Activated CD8-positive, alpha-beta memory T cell treated with anti-CD3 and anti-CD28 coated beads, Interleukin-2, amount 50 U/mL, for 1 hour (primary cell): Measurements from ENCODE around the gene CAMKK1.

Experiments used
- DNase-seq: peaks from one replicate; pipeline ENCODE4 v3.0.0-alpha.2; 2020; ENCODE audit errors: extremely low read depth

Gene CAMKK1

DNA sequence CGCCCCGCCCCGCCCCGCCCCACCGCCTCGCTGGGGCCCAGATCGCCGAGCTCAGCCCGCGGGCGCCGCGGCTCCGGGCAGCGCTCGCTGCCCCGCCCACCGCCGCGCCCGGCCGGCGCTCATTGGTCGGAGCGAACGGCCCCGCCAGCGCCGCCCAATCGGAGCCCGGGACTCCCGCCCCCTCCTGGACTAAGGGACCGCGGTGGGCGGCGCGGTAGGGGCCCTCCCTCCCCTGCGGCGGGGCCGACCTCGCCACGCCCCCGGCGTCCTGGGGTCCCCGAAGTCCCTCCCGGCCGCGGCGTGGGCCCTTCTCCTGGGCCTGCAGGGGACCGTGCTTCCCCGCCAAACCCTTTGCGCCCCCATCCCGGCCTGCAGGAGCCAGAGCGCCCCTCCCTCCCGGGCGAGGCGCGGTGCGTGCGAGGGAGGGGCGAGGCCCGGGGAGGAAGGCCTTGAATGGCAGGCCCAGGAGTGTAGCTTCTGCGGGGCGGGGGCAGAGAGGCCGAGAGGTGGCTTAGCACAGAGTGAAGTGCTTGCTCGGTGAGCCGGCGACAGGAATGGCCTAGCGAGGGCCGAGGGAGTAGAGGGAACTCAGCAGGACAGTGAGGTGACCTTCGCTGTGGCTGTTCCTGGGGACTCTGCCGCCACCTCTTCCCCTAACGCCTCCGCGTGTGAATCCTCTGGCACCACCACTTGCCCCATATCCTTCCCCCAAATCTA, at the start of gene CAMKK1:
Gene CAMKK1 (minus strand): TSS at position 51 of the 717 bp plus-strand sequence. CDS start 7,366 bp downstream, outside the sequence.
- DNase-seq, result peak; percentile 56

GRCh38 chr17:3940965-3941698, 48.3 kb upstream of the CAMKK1 start:
- DNase-seq, result no peak

DNA sequence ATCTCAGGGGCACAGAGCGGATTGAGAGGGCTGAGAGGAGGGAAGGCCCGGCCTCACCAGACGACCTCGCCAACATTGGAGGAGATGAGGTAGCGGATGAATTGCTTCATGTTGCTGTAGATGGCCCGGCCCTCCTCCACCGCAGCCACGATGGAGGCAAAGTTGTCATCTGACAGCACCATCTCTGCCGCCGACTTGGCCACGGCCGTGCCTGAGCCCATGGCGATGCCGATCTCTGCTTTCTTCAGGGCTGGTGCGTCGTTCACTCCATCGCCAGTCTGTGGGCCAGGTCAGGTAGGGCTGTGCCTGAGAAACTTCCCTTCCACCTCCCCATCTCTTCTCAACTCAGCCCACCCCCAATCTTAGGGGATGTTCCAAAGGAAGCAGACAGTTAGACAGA, 44.5 kb upstream of the CAMKK1 start:
- DNase-seq, result no peak

GRCh38 chr17:3935825-3936355, 43.0 kb upstream of the CAMKK1 start:
- no peak for DNase-seq

DNA sequence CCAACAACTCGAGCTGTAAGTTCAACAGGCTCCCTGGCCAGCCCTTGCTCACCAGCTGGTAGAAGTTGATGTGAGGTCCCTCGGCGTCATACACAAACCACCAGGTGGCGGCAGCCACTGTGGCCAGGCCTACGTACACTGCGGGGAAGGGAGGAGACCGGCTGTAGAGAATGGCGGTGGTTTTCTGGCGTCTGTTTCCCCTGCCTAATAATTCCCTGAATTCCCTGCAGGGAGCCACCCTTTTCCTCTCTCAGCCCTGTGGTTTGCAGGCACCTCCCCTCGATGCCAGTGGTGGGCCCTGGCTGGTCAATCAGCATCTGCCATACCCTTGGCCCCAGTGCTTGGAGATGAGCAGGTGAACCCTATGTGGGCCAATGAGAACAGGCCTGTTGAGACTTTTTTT, 42.3 kb upstream of the CAMKK1 start:
- DNase-seq, result no peak

- no peak for DNase-seq
These were observed 36.9 kb upstream of the CAMKK1 start for GRCh38 chr17:3929764-3930163.

DNA sequence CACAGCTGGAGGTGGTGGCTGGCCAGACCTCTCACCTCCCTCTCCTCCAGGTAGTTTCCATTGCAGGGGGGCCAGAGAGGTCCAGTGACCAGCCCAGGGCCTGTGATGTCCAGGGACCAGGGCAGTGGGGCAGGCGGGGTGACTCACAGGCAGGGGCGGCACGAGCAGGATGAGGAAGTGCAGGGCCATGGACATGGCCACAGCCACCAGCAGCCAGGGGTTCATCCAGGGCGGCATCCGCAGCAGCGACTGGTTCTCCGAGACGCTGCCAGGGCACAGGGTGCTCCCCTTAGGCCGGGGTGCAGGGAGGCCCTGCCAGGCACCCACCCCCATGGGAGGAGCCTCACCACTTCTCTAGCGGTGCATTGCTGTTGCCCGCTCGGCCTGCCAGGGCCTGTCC, 36.3 kb upstream of the CAMKK1 start:
- no peak for DNase-seq

DNA sequence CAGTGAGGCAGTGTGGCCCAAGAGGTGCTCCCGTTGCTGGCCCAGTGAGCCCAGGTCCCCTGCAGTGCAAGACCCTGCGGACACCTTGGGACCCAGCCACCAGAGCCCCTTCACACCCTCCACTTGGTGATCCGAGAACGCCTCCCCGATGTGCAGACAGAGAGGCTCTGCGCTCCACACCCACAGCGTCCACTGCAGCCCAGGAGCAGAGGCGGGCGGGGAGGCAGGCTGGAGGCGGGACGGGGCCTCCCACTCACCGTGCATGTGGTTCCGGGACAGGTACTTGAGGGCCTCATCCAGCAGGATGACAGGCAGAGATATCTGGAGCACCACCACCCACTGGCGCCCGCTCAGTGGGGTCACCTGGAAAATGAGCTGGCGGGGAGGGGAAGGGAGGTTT, 35.6 kb upstream of the CAMKK1 start:
- no peak for DNase-seq

DNA sequence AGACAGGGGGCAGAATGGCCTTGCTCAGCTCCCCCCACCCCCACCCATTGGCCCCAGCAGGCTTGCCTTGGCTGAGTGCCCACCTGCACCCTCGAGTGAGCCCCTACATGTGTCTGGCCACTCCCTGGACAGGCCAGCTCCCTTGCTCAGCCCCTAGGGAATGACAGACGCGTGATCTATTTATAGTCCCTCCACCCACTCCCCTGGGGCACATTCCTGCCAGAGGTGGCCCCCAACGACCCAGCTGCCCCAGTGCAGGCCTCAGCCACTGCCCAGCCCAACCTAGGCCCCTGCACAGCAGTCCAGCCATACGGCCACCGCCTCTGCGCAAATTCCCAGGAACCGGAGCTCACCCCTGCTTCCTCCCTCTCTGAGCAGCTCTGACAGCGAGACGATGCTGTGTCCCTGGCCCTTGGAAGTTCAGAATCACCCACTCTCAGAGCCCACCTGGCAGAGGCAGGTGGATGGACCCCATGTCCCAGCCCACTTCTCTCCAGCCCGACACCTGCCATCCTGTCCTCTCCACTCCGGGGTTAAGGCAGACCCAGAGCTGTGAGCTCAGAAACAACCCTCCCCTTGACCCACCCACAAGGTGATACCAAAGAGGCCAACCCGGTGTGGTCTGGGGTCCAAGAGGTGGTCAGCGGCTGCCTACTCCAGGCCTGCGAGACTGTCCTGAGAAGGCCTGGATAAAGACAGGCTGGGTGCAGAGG, 34.9 kb upstream of the CAMKK1 start:
- no peak for DNase-seq

- no peak for DNase-seq
These were observed 34.2 kb upstream of the CAMKK1 start for GRCh38 chr17:3926860-3927627.

- DNase-seq, result no peak
These were observed 33.0 kb upstream of the CAMKK1 start for GRCh38 chr17:3925684-3926485.

DNA sequence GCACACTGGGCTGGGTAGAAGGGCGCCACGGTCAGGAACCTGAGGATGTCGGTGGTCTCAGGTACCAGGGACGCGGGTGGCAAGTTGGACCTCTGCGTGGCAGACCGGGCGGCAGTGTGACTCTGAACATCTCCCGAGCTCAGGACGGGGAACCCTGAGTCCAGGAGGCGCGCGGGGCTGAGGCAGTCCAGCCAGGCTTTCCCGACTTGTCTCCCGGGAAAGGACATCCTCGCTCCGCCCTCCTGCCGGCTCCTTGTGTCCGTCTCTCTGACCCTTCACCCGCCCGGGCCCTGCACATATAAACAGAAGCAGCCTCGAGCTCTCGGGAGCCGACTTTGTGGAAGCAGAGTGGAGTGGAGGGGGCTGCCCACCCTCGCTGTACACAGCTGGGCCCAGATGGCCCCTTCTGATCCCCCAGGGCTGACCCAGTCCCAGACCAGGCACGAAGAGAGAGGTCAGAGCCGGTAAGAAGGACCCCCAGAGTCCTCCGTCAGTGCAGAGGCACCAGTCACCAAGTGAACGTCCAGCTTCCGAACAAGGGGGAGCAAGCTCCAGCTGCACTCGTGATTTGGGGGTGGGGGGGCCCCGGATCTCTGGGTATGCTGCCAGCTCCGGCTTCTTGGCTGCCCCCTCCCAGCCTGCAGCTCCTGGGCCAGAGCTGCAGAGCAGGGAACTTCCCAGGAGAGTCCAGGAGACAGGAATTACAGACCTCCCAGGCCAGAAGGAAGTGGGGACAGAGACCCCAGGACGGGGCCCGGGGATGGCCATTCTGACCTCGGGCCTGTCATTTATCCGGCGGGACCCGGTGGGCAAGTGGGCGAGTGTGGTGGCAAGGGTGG, 31.9 kb upstream of the CAMKK1 start:
- no peak for DNase-seq

DNA sequence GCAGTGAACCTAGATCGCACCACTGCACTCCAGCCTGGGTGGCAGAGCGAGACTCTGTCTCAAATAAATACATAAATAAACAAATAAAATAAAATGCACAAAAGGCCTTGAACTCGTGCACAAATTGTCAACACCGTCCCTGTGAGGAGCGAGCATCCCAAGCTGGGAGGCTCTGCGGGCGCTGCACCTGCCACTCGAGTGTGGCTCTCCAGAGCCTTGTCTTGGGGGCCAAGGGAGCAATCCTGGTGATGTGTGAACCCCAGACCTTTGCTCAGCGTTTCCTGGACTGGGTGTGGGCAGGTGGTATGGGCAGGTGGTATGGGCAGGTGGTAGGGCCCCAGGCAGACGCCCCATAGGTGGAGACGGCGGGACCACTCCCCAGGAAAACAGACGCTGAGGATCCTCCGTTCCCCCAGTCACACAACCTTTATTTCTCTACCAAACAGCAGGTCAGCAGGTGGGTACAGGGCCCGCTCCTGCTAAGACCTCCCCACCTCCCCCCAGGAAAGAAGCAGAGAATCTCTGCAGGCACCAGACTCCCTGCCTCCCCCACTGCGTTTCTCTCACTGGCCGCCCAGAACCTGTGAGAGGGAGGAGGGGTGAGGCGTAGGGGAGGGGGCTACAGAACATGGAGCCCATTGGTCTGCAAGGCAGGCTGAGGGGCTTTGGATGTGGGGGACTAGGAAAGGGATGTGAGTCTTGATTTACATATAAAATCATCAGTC, 30.8 kb upstream of the CAMKK1 start:
- DNase-seq, result no peak

DNA sequence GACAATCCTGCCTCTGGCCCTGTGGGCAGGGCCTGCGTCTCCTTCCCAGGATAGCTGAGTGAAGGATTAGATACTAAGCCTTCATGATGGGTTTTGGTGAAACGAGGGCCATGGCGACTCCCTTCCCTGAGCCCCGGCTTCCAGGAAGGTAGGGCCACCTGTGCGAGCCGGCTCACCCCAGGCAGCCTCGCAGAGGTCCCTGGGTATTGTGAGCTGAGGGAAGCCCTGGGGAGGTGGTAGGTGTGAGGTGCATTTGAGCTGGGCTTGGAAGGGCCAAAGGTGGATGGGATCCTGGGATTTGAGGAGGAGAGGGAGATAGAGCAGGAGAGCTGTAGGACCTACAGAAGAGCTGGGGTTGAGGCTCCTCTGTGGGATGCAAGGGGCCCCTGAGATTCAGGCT, 29.9 kb upstream of the CAMKK1 start:
- DNase-seq, result no peak

DNA sequence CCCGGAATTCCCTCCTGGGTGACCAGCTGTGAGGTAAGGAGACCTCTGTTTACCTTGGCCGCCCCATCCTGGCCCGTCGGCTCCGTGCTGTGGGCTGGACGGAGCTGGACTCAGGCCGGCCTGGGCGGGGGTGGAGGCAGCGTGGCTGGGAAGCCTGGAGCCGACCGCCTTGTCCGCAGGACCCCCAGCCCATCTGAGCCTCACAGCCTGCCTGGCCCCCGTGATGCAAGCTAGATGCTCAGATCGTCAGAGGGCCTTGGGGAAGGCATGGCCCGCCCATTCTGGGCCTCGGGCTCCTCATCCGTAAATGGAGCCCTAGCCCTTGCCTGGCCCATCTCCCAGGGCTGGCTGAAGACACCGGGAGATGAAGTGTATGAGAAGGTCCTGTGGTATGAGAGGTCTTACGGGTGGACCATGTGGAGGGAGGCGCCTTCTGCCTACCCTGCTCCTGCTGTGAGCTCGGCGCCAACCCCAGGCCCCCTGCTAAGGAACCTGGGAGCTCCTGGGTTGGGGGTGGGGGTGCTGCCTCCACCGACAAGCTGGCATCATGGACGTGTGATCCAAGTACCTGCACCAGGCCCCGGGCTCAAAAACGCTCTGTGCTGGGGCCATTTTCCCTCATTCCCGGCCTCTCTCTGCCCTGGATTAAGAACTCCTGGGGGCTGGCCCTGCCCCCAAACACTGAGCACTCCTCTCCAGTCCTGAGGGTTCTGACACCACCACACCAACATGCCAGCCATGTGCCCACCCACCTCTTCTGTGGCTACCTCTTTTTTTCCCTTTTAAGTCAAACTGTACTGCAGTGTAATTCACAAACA, 28.9 kb upstream of the CAMKK1 start:
- no peak for DNase-seq

DNA sequence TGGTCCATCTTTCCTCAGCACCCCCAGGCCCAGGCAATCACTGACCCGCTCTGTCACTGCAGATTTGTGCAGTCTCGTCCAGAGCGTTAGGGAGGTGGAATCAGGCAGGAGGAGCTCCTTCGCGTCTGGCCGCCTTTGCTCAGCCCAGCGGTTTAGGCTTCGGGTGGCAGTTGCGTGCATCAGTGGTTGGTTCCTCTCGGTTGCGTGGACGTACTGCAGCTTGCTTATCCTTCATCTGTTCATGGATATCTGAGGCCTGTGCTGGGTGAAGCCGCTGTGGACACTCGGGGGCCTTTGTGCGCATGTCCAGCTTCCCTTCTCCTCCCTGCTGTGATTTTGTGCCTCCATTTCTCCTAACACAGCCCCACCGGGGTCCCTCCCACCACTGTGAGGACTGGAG, 28.2 kb upstream of the CAMKK1 start:
- DNase-seq, result no peak

DNA sequence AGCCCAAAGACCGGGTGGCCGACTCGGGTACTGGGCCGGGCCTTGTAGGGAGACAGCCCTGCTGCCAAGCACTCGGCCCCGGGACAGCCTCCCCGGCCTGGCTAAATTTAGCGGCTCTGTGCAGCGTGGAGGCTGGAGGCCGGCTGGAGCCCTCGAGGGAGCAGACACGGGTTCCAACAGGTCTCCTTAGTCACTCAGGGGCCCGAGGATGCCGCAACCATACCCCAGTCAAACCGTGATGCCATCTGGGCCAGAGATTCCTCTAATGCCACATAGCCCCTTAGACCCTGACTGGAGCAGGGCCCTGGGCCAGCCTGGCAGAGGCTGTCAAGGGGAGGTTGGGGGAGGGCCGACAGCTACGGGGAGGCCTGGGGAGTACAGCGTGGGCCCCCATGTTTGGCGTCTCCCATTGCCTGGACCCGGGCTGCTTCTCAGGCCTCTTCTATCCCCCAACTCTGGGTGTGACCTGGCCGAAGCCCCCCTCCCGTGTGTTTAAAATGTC, 26.3 kb upstream of the CAMKK1 start:
- no peak for DNase-seq
